HG03342 (cell line): Measurements from ENCODE around the gene MLPH.

ENCODE experiments used
- ATAC-seq: cut with Tn5 transposase; IDR thresholded peaks from one replicate; pipeline ENCODE4 v1.9.1; 2021; ENCODE audit warnings: mild to moderate bottlenecking, moderate library complexity; ENCODE audit not compliant: unreplicated experiment

The MLPH gene

DNA sequence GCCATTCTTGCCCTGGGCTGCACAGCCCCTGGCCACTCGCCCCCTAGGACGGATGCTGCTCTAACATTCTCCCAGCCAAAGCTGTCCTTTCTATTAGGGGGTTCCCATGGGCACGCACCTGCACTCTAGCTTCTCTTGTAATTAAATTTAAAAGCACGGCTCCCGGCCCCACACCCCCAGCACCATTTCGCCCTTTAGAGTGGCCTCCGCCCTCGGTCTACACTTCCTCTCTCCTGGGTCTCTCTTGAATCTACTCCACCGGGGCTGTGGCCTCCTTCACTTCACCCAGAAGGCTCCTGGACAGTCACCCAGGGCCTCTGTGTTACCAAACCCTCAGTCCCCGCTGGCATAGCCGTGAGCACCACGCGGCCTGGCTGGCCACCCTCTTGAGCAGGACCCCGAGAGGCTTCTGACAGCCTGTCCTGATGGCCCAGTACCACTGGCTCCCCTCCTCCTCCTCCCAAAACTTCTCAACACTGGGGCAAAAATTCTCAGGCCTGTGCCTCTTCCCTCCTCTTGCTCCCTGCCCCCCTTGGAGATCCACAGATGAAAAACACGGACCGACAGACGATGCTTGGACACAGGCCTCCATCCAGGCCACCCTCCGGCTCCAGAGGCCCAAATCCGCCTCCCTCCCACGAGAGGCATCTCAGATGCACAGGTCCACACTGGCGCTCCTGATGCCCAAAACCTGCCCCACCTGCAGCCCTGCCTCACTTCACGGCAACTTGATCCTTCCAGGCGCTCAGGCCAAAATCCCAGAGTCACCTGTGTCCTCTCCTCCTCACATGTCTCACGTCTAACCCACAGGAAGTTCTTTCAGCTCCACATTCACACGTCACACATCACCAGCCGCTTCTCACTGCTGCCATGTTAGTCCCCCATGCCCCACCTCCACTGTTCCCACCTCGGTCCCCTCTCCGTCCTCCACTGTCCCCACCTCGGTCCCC, 110.4 kb downstream of the MLPH start:
- ATAC-seq, result no peak

DNA sequence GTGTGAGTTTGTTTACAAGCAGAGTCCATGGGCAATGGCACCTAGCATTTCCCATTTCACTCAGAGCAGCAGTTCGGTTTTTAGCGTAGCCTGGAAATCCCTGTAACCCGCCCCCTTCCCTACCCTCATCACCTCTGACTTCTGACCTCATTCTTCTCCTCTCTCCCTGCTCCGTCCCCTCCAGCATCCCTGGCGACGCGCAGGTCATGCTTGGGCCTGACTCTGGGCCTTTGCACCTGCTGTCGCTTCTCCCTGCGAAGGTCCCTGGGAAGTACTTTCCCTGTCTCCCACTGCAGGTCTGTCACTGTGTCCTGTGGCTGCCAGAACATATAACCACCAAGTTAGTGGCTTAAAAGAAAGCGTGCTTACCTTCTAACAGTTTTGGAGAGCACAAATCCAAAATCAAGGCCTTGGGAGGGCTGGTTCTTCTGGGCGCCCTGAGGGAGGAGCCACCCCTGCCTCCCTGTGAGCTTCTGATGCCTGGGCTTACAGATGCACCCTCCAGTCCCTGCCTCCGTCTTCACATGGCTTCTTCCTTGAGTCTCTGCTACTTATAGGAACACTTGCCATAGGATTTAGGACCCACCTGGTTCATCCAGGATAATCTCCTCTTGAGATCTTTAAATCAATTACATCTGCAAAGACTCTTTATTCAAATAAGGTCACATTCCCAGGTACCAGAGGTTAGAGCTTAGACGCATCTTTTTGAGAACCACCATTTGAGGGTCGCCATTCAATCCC, 111.6 kb downstream of the MLPH start:
- ATAC-seq, result no peak

GRCh38 chr2:237599465-237600110, 112.5 kb downstream of the MLPH start:
- no peak for ATAC-seq

DNA sequence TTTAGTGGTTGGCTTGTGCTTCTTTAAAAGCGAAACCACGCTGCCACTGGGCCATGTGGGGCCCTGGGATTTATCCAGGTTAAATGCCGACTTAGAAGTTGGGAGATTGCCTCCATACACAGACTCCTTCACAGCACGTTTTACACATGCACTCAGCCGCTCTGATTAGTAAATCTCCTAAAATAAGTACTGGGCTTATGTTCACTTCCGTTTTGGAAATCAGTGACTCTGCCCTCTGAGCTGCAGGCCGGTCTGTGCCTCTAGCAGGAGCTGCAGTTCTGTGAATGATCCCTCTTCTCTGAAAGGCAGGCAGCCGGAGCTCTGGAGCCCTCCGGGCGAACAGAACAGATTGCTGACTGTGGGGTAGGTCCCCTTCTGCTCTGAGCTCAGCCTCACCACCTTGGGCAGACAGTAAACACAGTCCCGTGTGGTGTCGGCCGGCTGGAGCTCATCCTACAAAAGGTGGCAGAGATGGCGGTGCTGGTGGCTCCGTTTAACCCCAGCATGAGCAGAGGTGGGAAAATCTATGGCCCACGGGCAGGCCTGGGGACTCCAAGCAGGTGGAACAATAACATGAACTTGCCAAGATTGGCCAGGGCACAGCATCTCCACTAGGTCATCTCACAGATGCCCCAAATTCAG, 113.3 kb downstream of the MLPH start:
- no peak for ATAC-seq

GRCh38 chr2:237601453-237602116, 114.5 kb downstream of the MLPH start:
- no peak for ATAC-seq

DNA sequence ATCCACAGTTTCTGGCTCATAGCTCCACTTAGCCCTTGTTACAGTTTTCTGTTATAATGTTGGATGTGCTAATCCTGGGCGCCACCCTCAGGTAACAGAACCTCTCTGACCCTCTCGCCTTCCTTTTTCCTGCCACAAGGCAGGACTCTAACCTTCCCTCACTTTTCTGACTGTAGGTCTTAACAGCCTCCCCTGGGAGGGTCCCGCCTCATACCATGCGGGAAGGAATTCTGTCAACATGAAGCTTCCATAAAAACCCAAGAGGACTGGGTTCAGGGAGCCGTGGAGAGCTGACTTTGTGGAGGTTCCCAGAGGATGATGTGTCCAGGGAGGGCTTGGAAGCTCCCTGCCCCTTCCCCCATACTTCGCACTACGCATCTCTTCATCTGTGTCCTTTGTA, 115.4 kb downstream of the MLPH start:
- ATAC-seq, result no peak

- no peak for ATAC-seq
Observed at GRCh38 chr2:237603049-237603717, 116.1 kb downstream of the MLPH start.

- no peak for ATAC-seq
Observed at GRCh38 chr2:237603718-237604362, 116.8 kb downstream of the MLPH start.

- ATAC-seq, result no peak
Observed at GRCh38 chr2:237604391-237604790, 117.3 kb downstream of the MLPH start.
